OCI-LY1 (cell line): ENCODE data around the gene MINDY4.

Source experiments
- H2AFZ ChIP-seq: fragments of 200-600 bp; sonication (generic), shearing (Covaris generic); 2 replicates; pipeline ENCODE4 v1.6.0; 2014; ENCODE audit warnings: antibody characterized with exemption, mild to moderate bottlenecking, low read length
- H3F3A ChIP-seq: fragments of 200-600 bp; sonication (generic), shearing (Covaris generic); 2 replicates; pipeline ENCODE4 v1.6.0; 2014; ENCODE audit warnings: mild to moderate bottlenecking, antibody characterized with exemption, low read length, moderate library complexity; ENCODE audit not compliant: insufficient read depth
- H3K27ac ChIP-seq: fragments of 200-600 bp; sonication (generic); 2 replicates; pipeline ENCODE4 v1.5.1; 2014; ENCODE audit warnings: low read length, mixed run types, mild to moderate bottlenecking, low read depth; ENCODE audit not compliant: poor library complexity, severe bottlenecking
- H3K27me3 ChIP-seq: fragments of 200-600 bp; sonication (generic); 2 replicates; pipeline ENCODE4 v1.6.0; 2014; ENCODE audit warnings: antibody characterized with exemption, mild to moderate bottlenecking, low read length, moderate library complexity; ENCODE audit not compliant: insufficient read depth
- H3K36me3 ChIP-seq: fragments of 200-600 bp; sonication (generic); 2 replicates; pipeline ENCODE4 v1.6.1; 2014; ENCODE audit warnings: mild to moderate bottlenecking, antibody characterized with exemption, low read length, moderate library complexity, mixed read lengths; ENCODE audit not compliant: insufficient read depth
- H3K4me1 ChIP-seq: fragments of 200-600 bp; sonication (generic); 2 replicates; pipeline ENCODE4 v1.5.1; 2014; ENCODE audit warnings: mild to moderate bottlenecking, low read length, moderate library complexity; ENCODE audit not compliant: insufficient read depth, severe bottlenecking
- H3K4me2 ChIP-seq: fragments of 200-600 bp; sonication (generic), shearing (Covaris generic); 2 replicates; pipeline ENCODE4 v1.6.1; 2014; ENCODE audit warnings: low read length
- H3K4me3 ChIP-seq: fragments of 200-600 bp; sonication (generic); 2 replicates; pipeline ENCODE4 v1.5.1; 2014; ENCODE audit warnings: low read length, low read depth, mild to moderate bottlenecking, mixed read lengths; ENCODE audit not compliant: poor library complexity, severe bottlenecking
- H3K79me2 ChIP-seq: fragments of 200-600 bp; shearing (Covaris generic); 2 replicates; pipeline ENCODE4 v1.6.1; 2016; ENCODE audit warnings: mixed run types, low read length, mixed read lengths; ENCODE audit not compliant: insufficient read depth
- H3K9ac ChIP-seq: fragments of 200-600 bp; sonication (generic), shearing (Covaris generic); 2 replicates; pipeline ENCODE4 v1.6.1; 2014; ENCODE audit warnings: mild to moderate bottlenecking, low read length, mixed read lengths
- H3K9me2 ChIP-seq: fragments of 200-600 bp; sonication (generic), shearing (Covaris generic); 2 replicates; pipeline ENCODE4 v1.6.1; 2014; ENCODE audit warnings: low read depth, mild to moderate bottlenecking, low read length, mixed read lengths
- H3K9me3 ChIP-seq: fragments of 200-600 bp; shearing (Covaris generic); 2 replicates; pipeline ENCODE4 v1.6.1; 2014; ENCODE audit warnings: low read length, mixed read lengths
- H4K20me1 ChIP-seq: fragments of 200-600 bp; sonication (generic), shearing (Covaris generic); 2 replicates; pipeline ENCODE4 v1.6.0; 2016; ENCODE audit warnings: mild to moderate bottlenecking, low read length; ENCODE audit not compliant: insufficient read depth
- CTCF ChIP-seq: fragments of 200-600 bp; sonication (generic), shearing (Covaris generic); IDR thresholded peaks from 2 replicates; pipeline ENCODE4 v1.5.1; 2017; ENCODE audit warnings: mild to moderate bottlenecking, antibody characterized with exemption, low read length, moderate library complexity, mixed read lengths
- EZH2 ChIP-seq: fragments of 200-600 bp; sonication (generic), shearing (Covaris generic); IDR thresholded peaks from 2 replicates; pipeline ENCODE4 v1.8.0; 2017; ENCODE audit warnings: borderline replicate concordance, mixed run types, mild to moderate bottlenecking, antibody characterized with exemption, low read length, moderate library complexity, mixed read lengths

Gene MINDY4

GRCh38 chr7:30853576-30853975 is 82.4 kb downstream of the MINDY4 start:
- no peak overlapping the region for H3K27ac ChIP-seq
- TF ChIP-seq EZH2 = no peak
- no peak for TF ChIP-seq CTCF
- H2AFZ ChIP-seq = no peak overlapping the region
- H3K9ac ChIP-seq = no peak overlapping the region
- H3K4me3 ChIP-seq = no peak overlapping the region
- H3K79me2 ChIP-seq = no peaks in the 10 kb centered on the region
- no peak overlapping the region for H3K4me2 ChIP-seq
- no peaks in the 10 kb centered on the region; the same call in 1 of the 2 replicates for H3K27me3 ChIP-seq
- H3K9me2 ChIP-seq = no peaks in the 10 kb centered on the region
- no peaks in the 10 kb centered on the region for H3K9me3 ChIP-seq
- H3K4me1 ChIP-seq = no peaks in the 10 kb centered on the region
- H3F3A ChIP-seq = no peaks in the 10 kb centered on the region
- H3K36me3 ChIP-seq = no peaks in the 10 kb centered on the region
- H4K20me1 ChIP-seq = no peaks in the 10 kb centered on the region

- H3K4me2 ChIP-seq = no peak overlapping the region
- peaks cover 8% of the 10 kb centered on the region for H3K27me3 ChIP-seq
- no peaks in the 10 kb centered on the region for H3K36me3 ChIP-seq
- no peaks in the 10 kb centered on the region for H3K79me2 ChIP-seq
- H3K4me1 ChIP-seq = no peaks in the 10 kb centered on the region
- H3K4me3 ChIP-seq = no peak overlapping the region
- TF ChIP-seq EZH2 (no peak), CTCF (no peak)
- H3K9me2 ChIP-seq = no peaks in the 10 kb centered on the region
- H3K27ac ChIP-seq = no peak overlapping the region
- H3K9me3 ChIP-seq = no peaks in the 10 kb centered on the region
- H2AFZ ChIP-seq = no peak overlapping the region
- H4K20me1 ChIP-seq = no peaks in the 10 kb centered on the region
- H3K9ac ChIP-seq = no peak overlapping the region
- no peaks in the 10 kb centered on the region for H3F3A ChIP-seq
These were observed 84.7 kb downstream of the MINDY4 start for GRCh38 chr7:30855936-30856335.

GRCh38 chr7:30858576-30858975 is 87.4 kb downstream of the MINDY4 start:
- no peaks in the 10 kb centered on the region for H4K20me1 ChIP-seq
- H3K36me3 ChIP-seq = no peaks in the 10 kb centered on the region
- H3K9me2 ChIP-seq = no peaks in the 10 kb centered on the region
- H3F3A ChIP-seq = no peaks in the 10 kb centered on the region
- no peaks in the 10 kb centered on the region for H3K79me2 ChIP-seq
- H3K9me3 ChIP-seq = no peaks in the 10 kb centered on the region
- H3K4me2 ChIP-seq = no peak overlapping the region
- no peak overlapping the region for H3K4me3 ChIP-seq
- TF ChIP-seq EZH2 = no peak
- no peak for TF ChIP-seq CTCF
- no peaks in the 10 kb centered on the region for H3K4me1 ChIP-seq
- peaks cover 8% of the 10 kb centered on the region for H3K27me3 ChIP-seq
- no peak overlapping the region for H3K27ac ChIP-seq
- H3K9ac ChIP-seq = no peak overlapping the region
- no peak overlapping the region for H2AFZ ChIP-seq
